ENCODE data around the gene TRABD2B.

Gene TRABD2B

GRCh38 chr1:47873337-47873736 is 123.8 kb downstream of the TRABD2B start:
- no peak for DNase-seq

- DNase-seq, result no peak
Measured at GRCh38 chr1:47872886-47873285, 124.3 kb downstream of the TRABD2B start.

- DNase-seq, result no peak
Measured at GRCh38 chr1:47871799-47872353, 125.3 kb downstream of the TRABD2B start.

- no peak for DNase-seq
Measured at GRCh38 chr1:47870946-47871676, 126.1 kb downstream of the TRABD2B start.

GRCh38 chr1:47870480-47870879 is 126.7 kb downstream of the TRABD2B start:
- DNase-seq, result no peak

- no peak for DNase-seq
Measured at GRCh38 chr1:47868348-47868676, 128.9 kb downstream of the TRABD2B start.

GRCh38 chr1:47867438-47868347 is 129.5 kb downstream of the TRABD2B start:
- DNase-seq, result no peak

GRCh38 chr1:47866601-47867437 is 130.4 kb downstream of the TRABD2B start:
- no peak for DNase-seq

- DNase-seq, result no peak
Measured at GRCh38 chr1:47865881-47866535, 131.2 kb downstream of the TRABD2B start.

GRCh38 chr1:47859092-47859743 is 138.0 kb downstream of the TRABD2B start:
- DNase-seq, result no peak

GRCh38 chr1:47856996-47857395 is 140.2 kb downstream of the TRABD2B start:
- DNase-seq, result no peak

GRCh38 chr1:47855230-47855629 is 142.0 kb downstream of the TRABD2B start:
- no peak for DNase-seq

- no peak for DNase-seq
Measured at GRCh38 chr1:47854552-47855144, 142.5 kb downstream of the TRABD2B start.

- DNase-seq, result no peak
Measured at GRCh38 chr1:47853852-47854251, 143.3 kb downstream of the TRABD2B start.

GRCh38 chr1:47853059-47853458 is 144.1 kb downstream of the TRABD2B start:
- DNase-seq, result no peak

- DNase-seq, result no peak
Measured at GRCh38 chr1:47852006-47852718, 145.0 kb downstream of the TRABD2B start.

- DNase-seq, result no peak
Measured at GRCh38 chr1:47850451-47850850, 146.7 kb downstream of the TRABD2B start.

GRCh38 chr1:47849591-47850261 is 147.5 kb downstream of the TRABD2B start:
- no peak for DNase-seq

GRCh38 chr1:47849005-47849521 is 148.1 kb downstream of the TRABD2B start:
- no peak for DNase-seq

GRCh38 chr1:47847763-47848162 is 149.4 kb downstream of the TRABD2B start:
- no peak for DNase-seq

All from stimulated activated CD4-positive, alpha-beta T cell treated with anti-CD3 and anti-CD28 coated beads, Interleukin-12 subunit alpha, Interleukin-12 subunit beta, amount 100 ng/mL, for 4 hours (primary cell).